SK-N-SH (cell line): ENCODE data around the gene P2RX3. TPM values are rescaled to one million over a fixed set of nuclear protein-coding genes. Genes with fewer than 3 reads are reported as not detected.
A peak's percentile ranks its signal among the peaks of the same experiment; 100 is the strongest.

ENCODE experiments used
- CTCF ChIA-PET: fragments of 300-600, 350-600 bp; formaldehyde crosslinking; extraction: SDS; loops from one replicate; lab custom pipeline; 2021; lab: Yijun Ruan, JAX
- POLR2A ChIA-PET: fragments of 350-600 bp; sonication (Branson Sonifier 250); formaldehyde crosslinking; extraction: SDS; loops from one replicate; lab custom pipeline; 2020; ENCODE audit warnings: antibody characterized with exemption, inconsistent platforms; lab: Yijun Ruan, JAX
- DNase-seq: peaks from one replicate; pipeline ENCODE4 v3.0.0; 2012
- H2AFZ ChIP-seq: fragments of 200-600 bp; sonication (generic); 2 replicates; pipeline ENCODE4 v1.8.1; 2016; ENCODE audit warnings: antibody characterized with exemption, mild to moderate bottlenecking, low read depth
- H3F3A ChIP-seq: fragments of 200-600 bp; sonication (generic); replicated peaks from 2 replicates; pipeline ENCODE3; 2016; ENCODE audit warnings: antibody characterized with exemption, mild to moderate bottlenecking; ENCODE audit not compliant: insufficient read depth
- H3K27ac ChIP-seq, 2 experiments: fragments of 200-500 bp in 1 of 2; fragments of 200-600 bp in 1 of 2; sonication (Bioruptor generic) in 1 of 2; sonication (generic), shearing (Covaris generic) in 1 of 2; 2 replicates each; pipeline versions ENCODE4 v1.5.1 to v1.6.1; 2014 to 2016; ENCODE audit warnings: low read depth in 2 of 2, inconsistent platforms in 1 of 2, low read length in 1 of 2, mild to moderate bottlenecking in 1 of 2, mixed read lengths in 1 of 2
- H3K27me3 ChIP-seq: fragments of 200-600 bp; sonication (generic), shearing (Covaris generic); 2 replicates; pipeline ENCODE4 v1.6.1; 2016; ENCODE audit warnings: mixed run types; ENCODE audit not compliant: insufficient read depth
- H3K36me3 ChIP-seq, 2 experiments: fragments of 200-500 bp in 1 of 2; fragments of 200-600 bp in 1 of 2; sonication (Bioruptor generic) in 1 of 2; sonication (generic) in 1 of 2; replicated peaks in 1 of 2; 2 replicates each; pipeline versions ENCODE3 to v1.5.1; 2014 to 2016; ENCODE audit warnings: low read length in 1 of 2, mild to moderate bottlenecking in 1 of 2; ENCODE audit not compliant: insufficient read depth in 2 of 2, control insufficient read depth in 1 of 2
- H3K4me1 ChIP-seq, 2 experiments: fragments of 200-500 bp in 1 of 2; fragments of 200-600 bp in 1 of 2; sonication (Bioruptor generic) in 1 of 2; sonication (generic), shearing (Covaris generic) in 1 of 2; 2 replicates each; pipeline versions ENCODE4 v1.5.1 to v1.6.1; 2014 to 2016; ENCODE audit warnings: low read depth in 1 of 2, low read length in 1 of 2, mixed run types in 1 of 2; ENCODE audit not compliant: insufficient read depth in 2 of 2, control insufficient read depth in 1 of 2
- H3K4me2 ChIP-seq: fragments of 200-600 bp; sonication (generic), shearing (Covaris generic); 2 replicates; pipeline ENCODE4 v1.6.1; 2017; ENCODE audit warnings: mixed run types
- H3K4me3 ChIP-seq, 2 experiments: fragments of 200-500 bp in 1 of 2; fragments of 200-600 bp in 1 of 2; sonication (Bioruptor generic) in 1 of 2; sonication (generic), shearing (Covaris generic) in 1 of 2; 2 replicates each; pipeline versions ENCODE4 v1.5.1 to v1.8.1; 2014 to 2016; ENCODE audit warnings: low read depth in 2 of 2, inconsistent platforms in 1 of 2, low read length in 1 of 2, mild to moderate bottlenecking in 1 of 2, mixed read lengths in 1 of 2, moderate library complexity in 1 of 2
- H3K79me2 ChIP-seq: fragments of 200-600 bp; sonication (generic); 2 replicates; pipeline ENCODE4 v1.8.1; 2017; ENCODE audit warnings: mild to moderate bottlenecking; ENCODE audit not compliant: insufficient read depth
- H3K9ac ChIP-seq: fragments of 200-600 bp; sonication (generic); 2 replicates; pipeline ENCODE4 v1.6.1; 2017; ENCODE audit warnings: mixed run types
- H3K9me2 ChIP-seq: fragments of 200-600 bp; sonication (generic); 2 replicates; pipeline ENCODE4 v1.6.1; 2017; ENCODE audit warnings: mixed run types
- H3K9me3 ChIP-seq: fragments of 200-600 bp; sonication (generic); 2 replicates; pipeline ENCODE4 v1.6.1; 2017; ENCODE audit warnings: mixed run types, mild to moderate bottlenecking, moderate library complexity
- H4K20me1 ChIP-seq: fragments of 200-600 bp; sonication (generic); 2 replicates; pipeline ENCODE4 v1.6.1; 2017; ENCODE audit warnings: mild to moderate bottlenecking, mixed run types; ENCODE audit not compliant: insufficient read depth
- CHD2 ChIP-seq: fragments of 150-350 bp; IDR thresholded peaks from 2 replicates; pipeline ENCODE4 v1.6.1; 2018; ENCODE audit warnings: low read length; ENCODE audit not compliant: partially characterized antibody
- ELF1 ChIP-seq: IDR thresholded peaks from 2 replicates; pipeline ENCODE4 v1.4.0; 2012
- EP300 ChIP-seq, 2 experiments: IDR thresholded peaks; 2 replicates each; pipeline versions ENCODE4 v1.4.0 to v1.6.1; 2012; ENCODE audit warnings: borderline replicate concordance in 1 of 2, low read depth in 1 of 2, low read length in 1 of 2
- GATA2 ChIP-seq: sonication (generic); formaldehyde crosslinking; IDR thresholded peaks from 2 replicates; pipeline ENCODE4 v1.5.0; 2020; ENCODE audit warnings: mild to moderate bottlenecking, missing genetic modification reagents
- MEF2A ChIP-seq: IDR thresholded peaks from 2 replicates; pipeline ENCODE4 v1.4.0; 2012; ENCODE audit warnings: low read depth, borderline replicate concordance
- MXI1 ChIP-seq: IDR thresholded peaks from 2 replicates; pipeline ENCODE4 v1.6.1; 2012; ENCODE audit warnings: mild to moderate bottlenecking, low read depth, low read length, improper control_type of control experiment
- NFIC ChIP-seq: IDR thresholded peaks from 2 replicates; pipeline ENCODE4 v1.4.0; 2012; ENCODE audit warnings: borderline replicate concordance
- NRF1 ChIP-seq: IDR thresholded peaks from 2 replicates; pipeline ENCODE4 v1.6.1; 2012; ENCODE audit warnings: low read depth, mild to moderate bottlenecking, low read length
- POLR2AphosphoS5 ChIP-seq: IDR thresholded peaks from 2 replicates; pipeline ENCODE4 v1.6.1; 2012; ENCODE audit warnings: low read depth, low read length
- RXRA ChIP-seq: IDR thresholded peaks from 2 replicates; pipeline ENCODE4 v1.4.0; 2012; ENCODE audit warnings: low read depth, mild to moderate bottlenecking, borderline replicate concordance
- SIN3A ChIP-seq: IDR thresholded peaks from 2 replicates; pipeline ENCODE4 v1.6.1; 2012; ENCODE audit warnings: low read depth, mild to moderate bottlenecking, low read length, moderate library complexity, borderline replicate concordance
- SMC3 ChIP-seq: IDR thresholded peaks from 2 replicates; pipeline ENCODE4 v1.6.1; 2012; ENCODE audit warnings: low read depth, low read length, improper control_type of control experiment
- TAF1 ChIP-seq: IDR thresholded peaks from 2 replicates; pipeline ENCODE4 v1.6.1; 2012; ENCODE audit warnings: low read depth, mild to moderate bottlenecking, low read length, moderate library complexity, borderline replicate concordance
- TCF12 ChIP-seq: IDR thresholded peaks from 2 replicates; pipeline ENCODE4 v1.4.0; 2012
- YY1 ChIP-seq: IDR thresholded peaks from 2 replicates; pipeline ENCODE4 v1.4.0; 2012; ENCODE audit warnings: low read depth, mild to moderate bottlenecking
- WGBS: methylation state at CpG from one replicate; pipeline ENCODE4 v1.1.6; 2017; ENCODE audit warnings: low lambda C conversion rate; 5-methylcytosine and 5-hydroxymethylcytosine counted together
- polyA plus RNA-seq, 3 experiments: library from polyadenylated mRNA; depleted of rRNA; stranded (reverse); fragments of >200 nt; gene quantifications; 2 replicates each; pipeline ENCODE4 v1.2.3, GENCODE V29; 2012
- TF ChIP-seq, protein P1 (sequence below): fragments of 150-350 bp; IDR thresholded peaks from 2 replicates; pipeline ENCODE4 v1.6.1; 2016; ENCODE audit warnings: mild to moderate bottlenecking, low read depth, low read length
- TF ChIP-seq, protein P2 (sequence below): IDR thresholded peaks from 2 replicates; pipeline ENCODE4 v1.4.0; 2012; ENCODE audit warnings: low read depth, borderline replicate concordance
- TF ChIP-seq, protein P3 (sequence below): IDR thresholded peaks from 2 replicates; pipeline ENCODE4; 2012
- TF ChIP-seq, protein P4 (sequence below): fragments of 150-350 bp; IDR thresholded peaks from 2 replicates; pipeline ENCODE4 v1.6.1; 2017; ENCODE audit warnings: antibody characterized with exemption, low read length, low read depth, borderline replicate concordance
- TF ChIP-seq, protein P5 (sequence below): IDR thresholded peaks from 2 replicates; pipeline ENCODE4 v1.6.1; 2012; ENCODE audit warnings: mild to moderate bottlenecking, low read depth, low read length, moderate library complexity
- TF ChIP-seq, protein P6 (sequence below): fragments of 200-600 bp; sonication (generic); IDR thresholded peaks from 2 replicates; pipeline ENCODE4 v1.6.1; 2017; ENCODE audit warnings: antibody characterized with exemption, mild to moderate bottlenecking, moderate library complexity
- TF ChIP-seq, protein P7 (sequence below): IDR thresholded peaks from 2 replicates; pipeline ENCODE4 v1.4.0; 2012; ENCODE audit warnings: low read depth

Gene P2RX3
- polyA plus RNA-seq, 1 of the 3 experiments (the other 2 are of a cell fraction), result not detected

DNA sequence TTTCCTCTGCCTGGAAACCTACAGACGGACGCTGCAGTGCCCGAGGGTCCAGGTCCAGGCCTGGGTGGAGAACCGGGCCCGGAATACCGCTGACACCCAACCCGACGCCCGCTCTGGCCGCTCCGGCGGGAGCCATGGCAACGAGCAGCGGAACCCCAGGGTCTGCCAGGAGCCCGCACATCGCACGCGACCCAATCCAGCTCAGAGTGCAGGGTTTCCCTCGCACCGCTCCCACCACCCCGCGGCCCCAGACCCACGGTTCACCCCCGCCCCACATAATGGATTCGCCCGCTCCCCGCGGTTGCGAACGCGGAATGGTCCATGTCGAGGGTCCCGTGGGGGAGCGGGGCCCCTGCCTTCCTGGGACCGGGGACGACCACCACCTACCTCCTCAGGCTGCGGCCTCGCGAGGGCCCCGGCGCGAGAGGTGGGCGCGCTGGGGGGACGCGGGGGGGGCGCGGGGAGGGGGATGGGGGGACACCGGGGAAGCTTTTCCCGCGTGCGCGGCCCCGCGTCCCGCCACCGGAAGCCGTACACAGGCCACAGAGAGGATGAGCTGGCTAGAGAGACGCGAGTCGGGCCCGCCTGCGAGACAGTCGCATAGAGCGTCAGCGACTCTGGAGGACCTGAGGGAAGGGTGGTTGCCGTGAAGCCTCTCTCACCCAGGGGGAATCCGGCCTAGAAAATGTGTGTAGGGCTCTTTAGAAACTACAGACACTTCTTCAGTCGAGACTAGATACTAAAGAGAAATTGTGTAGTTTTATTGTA lies 2.6 kb upstream of the P2RX3 start, which contains the start of gene SSRP1:
Gene SSRP1 (minus strand): TSS at position 550 of the 768 bp plus-strand sequence. CDS start 771 bp downstream, outside the sequence.
- Histone ChIP-seq H2AFZ (peak within 1 kb of the TSS; percentile 83), H4K20me1 (no peaks in the 10 kb centered on the region), H3K9ac (peak within 1 kb of the TSS; percentile 92), H3K27ac (peak within 1 kb of the TSS; percentile 45 to 85), H3K4me3 (peak within 1 kb of the TSS; percentile 69 to 87), H3K4me1 (peaks cover 7 to 15% of the 10 kb centered on the region in 2 experiments; a peak in 3 of 4 replicates), H3F3A (no peaks in the 10 kb centered on the region), H3K79me2 (peaks cover 42% of the 10 kb centered on the region), H3K9me3 (no peaks in the 10 kb centered on the region), H3K4me2 (peak within 1 kb of the TSS; percentile 95), H3K9me2 (no peaks in the 10 kb centered on the region), H3K36me3 (peaks cover 23 to 29% of the 10 kb centered on the region in 2 experiments), H3K27me3 (no peaks in the 10 kb centered on the region)
- 2% methylated on average over 26 of the region's 69 CpGs for WGBS
- CTCF ChIA-PET, result interaction anchor here (0.8 to 1.9 kb wide), 7 partner anchors 10 to 147 kb away, joined by 3 to 5 read pairs (median 3); partner anchors contain the start of gene TNKS1BP1
- DNase-seq, result peak; percentile 95
- POLR2A ChIA-PET, result interaction anchor here (3.2 kb wide), 1 partner anchor 10 kb away, joined by 29 read pairs; the partner anchor contains the start of gene TNKS1BP1
- TF ChIP-seq NFIC (no peak), SMC3 (no peak), MXI1 (peak; percentile 19; the same call in 1 of the 2 replicates), GATA2 (CRISPR knock-in tag) (no peak), POLR2AphosphoS5 (peak; percentile 81), EP300 (IDR thresholded peaks at IDR 0.05; ENCODE audit: borderline replicate concordance in 1 of 2, low read depth in 1 of 2, low read length in 1 of 2) (no peak), NRF1 (no peak), TAF1 (peak; percentile 90), SIN3A (peak; percentile 62; the same call in 1 of the 2 replicates), MEF2A (no peak), CHD2 (peak; percentile 77), ELF1 (peak; percentile 52; the same call in 1 of the 2 replicates), TCF12 (no peak), RXRA (no peak), YY1 (no peak)
- TF ChIP-seq, protein P1, sequence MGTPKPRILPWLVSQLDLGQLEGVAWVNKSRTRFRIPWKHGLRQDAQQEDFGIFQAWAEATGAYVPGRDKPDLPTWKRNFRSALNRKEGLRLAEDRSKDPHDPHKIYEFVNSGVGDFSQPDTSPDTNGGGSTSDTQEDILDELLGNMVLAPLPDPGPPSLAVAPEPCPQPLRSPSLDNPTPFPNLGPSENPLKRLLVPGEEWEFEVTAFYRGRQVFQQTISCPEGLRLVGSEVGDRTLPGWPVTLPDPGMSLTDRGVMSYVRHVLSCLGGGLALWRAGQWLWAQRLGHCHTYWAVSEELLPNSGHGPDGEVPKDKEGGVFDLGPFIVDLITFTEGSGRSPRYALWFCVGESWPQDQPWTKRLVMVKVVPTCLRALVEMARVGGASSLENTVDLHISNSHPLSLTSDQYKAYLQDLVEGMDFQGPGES, result no peak
- TF ChIP-seq, protein P2, sequence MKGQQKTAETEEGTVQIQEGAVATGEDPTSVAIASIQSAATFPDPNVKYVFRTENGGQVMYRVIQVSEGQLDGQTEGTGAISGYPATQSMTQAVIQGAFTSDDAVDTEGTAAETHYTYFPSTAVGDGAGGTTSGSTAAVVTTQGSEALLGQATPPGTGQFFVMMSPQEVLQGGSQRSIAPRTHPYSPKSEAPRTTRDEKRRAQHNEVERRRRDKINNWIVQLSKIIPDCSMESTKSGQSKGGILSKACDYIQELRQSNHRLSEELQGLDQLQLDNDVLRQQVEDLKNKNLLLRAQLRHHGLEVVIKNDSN, result no peak
- TF ChIP-seq, protein P3, sequence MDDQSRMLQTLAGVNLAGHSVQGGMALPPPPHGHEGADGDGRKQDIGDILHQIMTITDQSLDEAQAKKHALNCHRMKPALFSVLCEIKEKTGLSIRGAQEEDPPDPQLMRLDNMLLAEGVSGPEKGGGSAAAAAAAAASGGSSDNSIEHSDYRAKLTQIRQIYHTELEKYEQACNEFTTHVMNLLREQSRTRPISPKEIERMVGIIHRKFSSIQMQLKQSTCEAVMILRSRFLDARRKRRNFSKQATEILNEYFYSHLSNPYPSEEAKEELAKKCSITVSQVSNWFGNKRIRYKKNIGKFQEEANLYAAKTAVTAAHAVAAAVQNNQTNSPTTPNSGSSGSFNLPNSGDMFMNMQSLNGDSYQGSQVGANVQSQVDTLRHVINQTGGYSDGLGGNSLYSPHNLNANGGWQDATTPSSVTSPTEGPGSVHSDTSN, result 0 out of 2 replicates have a peak, but pooled peaks have one; percentile 28
- TF ChIP-seq, protein P4, sequence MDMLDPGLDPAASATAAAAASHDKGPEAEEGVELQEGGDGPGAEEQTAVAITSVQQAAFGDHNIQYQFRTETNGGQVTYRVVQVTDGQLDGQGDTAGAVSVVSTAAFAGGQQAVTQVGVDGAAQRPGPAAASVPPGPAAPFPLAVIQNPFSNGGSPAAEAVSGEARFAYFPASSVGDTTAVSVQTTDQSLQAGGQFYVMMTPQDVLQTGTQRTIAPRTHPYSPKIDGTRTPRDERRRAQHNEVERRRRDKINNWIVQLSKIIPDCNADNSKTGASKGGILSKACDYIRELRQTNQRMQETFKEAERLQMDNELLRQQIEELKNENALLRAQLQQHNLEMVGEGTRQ, result no peak
- TF ChIP-seq, protein P5, sequence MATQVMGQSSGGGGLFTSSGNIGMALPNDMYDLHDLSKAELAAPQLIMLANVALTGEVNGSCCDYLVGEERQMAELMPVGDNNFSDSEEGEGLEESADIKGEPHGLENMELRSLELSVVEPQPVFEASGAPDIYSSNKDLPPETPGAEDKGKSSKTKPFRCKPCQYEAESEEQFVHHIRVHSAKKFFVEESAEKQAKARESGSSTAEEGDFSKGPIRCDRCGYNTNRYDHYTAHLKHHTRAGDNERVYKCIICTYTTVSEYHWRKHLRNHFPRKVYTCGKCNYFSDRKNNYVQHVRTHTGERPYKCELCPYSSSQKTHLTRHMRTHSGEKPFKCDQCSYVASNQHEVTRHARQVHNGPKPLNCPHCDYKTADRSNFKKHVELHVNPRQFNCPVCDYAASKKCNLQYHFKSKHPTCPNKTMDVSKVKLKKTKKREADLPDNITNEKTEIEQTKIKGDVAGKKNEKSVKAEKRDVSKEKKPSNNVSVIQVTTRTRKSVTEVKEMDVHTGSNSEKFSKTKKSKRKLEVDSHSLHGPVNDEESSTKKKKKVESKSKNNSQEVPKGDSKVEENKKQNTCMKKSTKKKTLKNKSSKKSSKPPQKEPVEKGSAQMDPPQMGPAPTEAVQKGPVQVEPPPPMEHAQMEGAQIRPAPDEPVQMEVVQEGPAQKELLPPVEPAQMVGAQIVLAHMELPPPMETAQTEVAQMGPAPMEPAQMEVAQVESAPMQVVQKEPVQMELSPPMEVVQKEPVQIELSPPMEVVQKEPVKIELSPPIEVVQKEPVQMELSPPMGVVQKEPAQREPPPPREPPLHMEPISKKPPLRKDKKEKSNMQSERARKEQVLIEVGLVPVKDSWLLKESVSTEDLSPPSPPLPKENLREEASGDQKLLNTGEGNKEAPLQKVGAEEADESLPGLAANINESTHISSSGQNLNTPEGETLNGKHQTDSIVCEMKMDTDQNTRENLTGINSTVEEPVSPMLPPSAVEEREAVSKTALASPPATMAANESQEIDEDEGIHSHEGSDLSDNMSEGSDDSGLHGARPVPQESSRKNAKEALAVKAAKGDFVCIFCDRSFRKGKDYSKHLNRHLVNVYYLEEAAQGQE, result peak; percentile 34; the same call in 1 of the 2 replicates
- TF ChIP-seq, protein P6, sequence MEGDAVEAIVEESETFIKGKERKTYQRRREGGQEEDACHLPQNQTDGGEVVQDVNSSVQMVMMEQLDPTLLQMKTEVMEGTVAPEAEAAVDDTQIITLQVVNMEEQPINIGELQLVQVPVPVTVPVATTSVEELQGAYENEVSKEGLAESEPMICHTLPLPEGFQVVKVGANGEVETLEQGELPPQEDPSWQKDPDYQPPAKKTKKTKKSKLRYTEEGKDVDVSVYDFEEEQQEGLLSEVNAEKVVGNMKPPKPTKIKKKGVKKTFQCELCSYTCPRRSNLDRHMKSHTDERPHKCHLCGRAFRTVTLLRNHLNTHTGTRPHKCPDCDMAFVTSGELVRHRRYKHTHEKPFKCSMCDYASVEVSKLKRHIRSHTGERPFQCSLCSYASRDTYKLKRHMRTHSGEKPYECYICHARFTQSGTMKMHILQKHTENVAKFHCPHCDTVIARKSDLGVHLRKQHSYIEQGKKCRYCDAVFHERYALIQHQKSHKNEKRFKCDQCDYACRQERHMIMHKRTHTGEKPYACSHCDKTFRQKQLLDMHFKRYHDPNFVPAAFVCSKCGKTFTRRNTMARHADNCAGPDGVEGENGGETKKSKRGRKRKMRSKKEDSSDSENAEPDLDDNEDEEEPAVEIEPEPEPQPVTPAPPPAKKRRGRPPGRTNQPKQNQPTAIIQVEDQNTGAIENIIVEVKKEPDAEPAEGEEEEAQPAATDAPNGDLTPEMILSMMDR, result no peak
- TF ChIP-seq, protein P7, sequence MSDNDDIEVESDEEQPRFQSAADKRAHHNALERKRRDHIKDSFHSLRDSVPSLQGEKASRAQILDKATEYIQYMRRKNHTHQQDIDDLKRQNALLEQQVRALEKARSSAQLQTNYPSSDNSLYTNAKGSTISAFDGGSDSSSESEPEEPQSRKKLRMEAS, result peak; percentile 86
